Measurements from ENCODE around the gene DMTF1.

DNA sequence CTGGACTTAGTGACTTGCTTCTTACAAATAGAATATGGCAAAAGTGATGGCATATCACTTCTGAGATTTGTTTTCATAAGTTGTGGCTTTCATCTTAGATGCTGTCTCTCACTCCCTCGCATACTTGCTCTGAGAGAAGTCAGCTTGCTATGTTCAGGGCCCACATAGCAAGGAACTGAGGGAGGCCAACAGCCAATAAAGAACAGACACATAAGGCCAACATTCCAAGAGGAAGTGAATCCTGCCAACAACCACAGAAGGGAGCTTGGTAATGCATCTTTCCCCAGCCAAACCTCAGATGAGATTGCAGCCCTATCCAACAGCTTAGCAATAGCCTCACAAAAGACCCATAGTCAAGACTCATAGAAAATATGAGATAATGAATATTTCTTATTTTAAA is 39.2 kb upstream of the DMTF1 start:
- TF ChIP-seq, protein P1, sequence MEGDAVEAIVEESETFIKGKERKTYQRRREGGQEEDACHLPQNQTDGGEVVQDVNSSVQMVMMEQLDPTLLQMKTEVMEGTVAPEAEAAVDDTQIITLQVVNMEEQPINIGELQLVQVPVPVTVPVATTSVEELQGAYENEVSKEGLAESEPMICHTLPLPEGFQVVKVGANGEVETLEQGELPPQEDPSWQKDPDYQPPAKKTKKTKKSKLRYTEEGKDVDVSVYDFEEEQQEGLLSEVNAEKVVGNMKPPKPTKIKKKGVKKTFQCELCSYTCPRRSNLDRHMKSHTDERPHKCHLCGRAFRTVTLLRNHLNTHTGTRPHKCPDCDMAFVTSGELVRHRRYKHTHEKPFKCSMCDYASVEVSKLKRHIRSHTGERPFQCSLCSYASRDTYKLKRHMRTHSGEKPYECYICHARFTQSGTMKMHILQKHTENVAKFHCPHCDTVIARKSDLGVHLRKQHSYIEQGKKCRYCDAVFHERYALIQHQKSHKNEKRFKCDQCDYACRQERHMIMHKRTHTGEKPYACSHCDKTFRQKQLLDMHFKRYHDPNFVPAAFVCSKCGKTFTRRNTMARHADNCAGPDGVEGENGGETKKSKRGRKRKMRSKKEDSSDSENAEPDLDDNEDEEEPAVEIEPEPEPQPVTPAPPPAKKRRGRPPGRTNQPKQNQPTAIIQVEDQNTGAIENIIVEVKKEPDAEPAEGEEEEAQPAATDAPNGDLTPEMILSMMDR (conservative IDR thresholded peaks at IDR 0.05; ENCODE audit: low read depth, low read length): no peak
- TF ChIP-seq POLR2A (IDR thresholded peaks at IDR 0.05; ENCODE audit: low read depth, low read length): no peak
- TF ChIP-seq, protein P2, sequence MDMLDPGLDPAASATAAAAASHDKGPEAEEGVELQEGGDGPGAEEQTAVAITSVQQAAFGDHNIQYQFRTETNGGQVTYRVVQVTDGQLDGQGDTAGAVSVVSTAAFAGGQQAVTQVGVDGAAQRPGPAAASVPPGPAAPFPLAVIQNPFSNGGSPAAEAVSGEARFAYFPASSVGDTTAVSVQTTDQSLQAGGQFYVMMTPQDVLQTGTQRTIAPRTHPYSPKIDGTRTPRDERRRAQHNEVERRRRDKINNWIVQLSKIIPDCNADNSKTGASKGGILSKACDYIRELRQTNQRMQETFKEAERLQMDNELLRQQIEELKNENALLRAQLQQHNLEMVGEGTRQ (IDR thresholded peaks at IDR 0.05; ENCODE audit: low read depth, low read length): no peak
- TF ChIP-seq BHLHE40 (IDR thresholded peaks at IDR 0.05; ENCODE audit: low read depth, low read length): no peak
- no peak for TF ChIP-seq RCOR1 (IDR thresholded peaks at IDR 0.05; ENCODE audit: insufficient replicate concordance, low read length)
- TF ChIP-seq CHD1 (IDR thresholded peaks at IDR 0.05; ENCODE audit: low read depth, low read length): no peak
- TF ChIP-seq MXI1 (IDR thresholded peaks at IDR 0.05; ENCODE audit: borderline replicate concordance, low read depth, low read length): no peak
- no peak for TF ChIP-seq CEBPB (IDR thresholded peaks at IDR 0.05; ENCODE audit: low read depth, low read length)
- no peak for TF ChIP-seq MAFK (IDR thresholded peaks at IDR 0.05; ENCODE audit: low read depth, low read length)
- TF ChIP-seq RAD21 (IDR thresholded peaks at IDR 0.05; ENCODE audit: low read length): no peak
- no peak for TF ChIP-seq SMC3 (IDR thresholded peaks at IDR 0.05; ENCODE audit: low read depth, low read length)
- TF ChIP-seq MAZ (IDR thresholded peaks at IDR 0.05; ENCODE audit: borderline replicate concordance, low read depth, low read length): no peak

All from IMR-90 (cell line).